Naive B cell (primary cell): ENCODE measurements around the gene ZRANB1. TPM values are rescaled to one million over a fixed set of nuclear protein-coding genes. Genes with fewer than 3 reads are reported as not detected.
"Not testable (repeated sequence)": the region's sequence is repeated elsewhere in the genome, so short reads cannot be mapped to it uniquely, and the experiment has no call there.

ENCODE experiments used
- ATAC-seq, 2 donors: fragments of 150-1000 bp; cut with Tn5 transposase; 2 replicates each; pipeline ENCODE4 v1.10.0; 2021; ENCODE audit warnings: low read depth in 2 of 2, mild to moderate bottlenecking in 2 of 2, moderate library complexity in 2 of 2
- DNase-seq: peaks from one replicate; pipeline ENCODE4 v3.0.0; 2022
- H3K27ac Mint-ChIP-seq, 6 donors: one replicate each; pipeline ENCODE4 v1.8.0; 2020 to 2022; ENCODE audit warnings: mild to moderate bottlenecking in 6 of 6, mixed read lengths in 6 of 6, moderate library complexity in 5 of 6, inconsistent platforms in 2 of 6
- H3K27me3 Mint-ChIP-seq, 3 donors: one replicate each; pipeline ENCODE4 v1.8.0; 2021 to 2022; ENCODE audit warnings: mixed read lengths in 3 of 3, mild to moderate bottlenecking in 1 of 3
- H3K36me3 Mint-ChIP-seq, 2 donors: one replicate each; pipeline ENCODE4 v1.8.0; 2020 to 2022; ENCODE audit warnings: mixed read lengths in 2 of 2, inconsistent platforms in 1 of 2, mild to moderate bottlenecking in 1 of 2
- H3K4me1 Mint-ChIP-seq, 3 donors: one replicate each; pipeline ENCODE4 v1.8.0; 2020 to 2022; ENCODE audit warnings: mixed read lengths in 3 of 3, inconsistent platforms in 1 of 3, mild to moderate bottlenecking in 1 of 3, moderate library complexity in 1 of 3
- H3K4me3 Mint-ChIP-seq, 8 donors: one replicate each; pipeline ENCODE4 v1.8.0; 2020 to 2022; ENCODE audit warnings: mild to moderate bottlenecking in 8 of 8, mixed read lengths in 8 of 8, moderate library complexity in 8 of 8, inconsistent platforms in 2 of 8
- H3K9me3 Mint-ChIP-seq, 7 donors: one replicate each; pipeline ENCODE4 v1.8.0; 2020 to 2022; ENCODE audit warnings: mixed read lengths in 7 of 7, mild to moderate bottlenecking in 5 of 7, inconsistent platforms in 2 of 7, moderate library complexity in 1 of 7
- polyA plus RNA-seq, 6 donors: library from polyadenylated mRNA; unstranded; fragments of 300-500 nt; fragmentation: Illumina TruSeq; gene quantifications; one replicate each; pipeline ENCODE4 v1.2.3, GENCODE V29; 2021; ENCODE audit warnings: low read depth in 6 of 6

Gene ZRANB1
- polyA plus RNA-seq, 6 donors from 2014 or later = 4.5 to 15.0 (median 9.3) TPM

DNA sequence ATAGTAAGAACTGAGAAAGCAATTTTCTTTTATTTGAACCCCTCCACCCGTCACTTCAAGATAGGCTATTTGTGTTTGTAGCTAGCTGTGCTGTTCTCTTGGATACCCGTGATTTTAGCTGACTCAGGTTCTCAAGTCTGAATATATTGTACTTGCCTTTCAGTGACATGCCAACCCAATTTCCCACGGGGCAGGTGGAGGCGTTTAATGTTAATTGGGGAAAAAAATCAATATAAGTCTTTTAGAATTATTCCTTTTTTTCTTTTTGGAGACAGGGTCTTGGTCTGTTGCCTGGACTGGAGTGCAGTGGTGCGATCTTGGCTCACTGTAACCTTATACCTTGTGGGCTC lies 36.4 kb downstream of the ZRANB1 start:
- H3K4me3 Mint-ChIP-seq = no peak overlapping the region
- DNase-seq = no peak
- peaks cover 0 to 9% (median 4%) of the 10 kb centered on the region in 3 donors for H3K4me1 Mint-ChIP-seq
- peaks cover 6 to 28% of the 10 kb centered on the region in 2 donors for H3K36me3 Mint-ChIP-seq
- no peak for ATAC-seq
- H3K27ac Mint-ChIP-seq = peak overlapping the region in 2 of 6 donors; percentile 27 to 32
- H3K9me3 Mint-ChIP-seq = no peaks in the 10 kb centered on the region
- H3K27me3 Mint-ChIP-seq = no peaks in the 10 kb centered on the region

DNA sequence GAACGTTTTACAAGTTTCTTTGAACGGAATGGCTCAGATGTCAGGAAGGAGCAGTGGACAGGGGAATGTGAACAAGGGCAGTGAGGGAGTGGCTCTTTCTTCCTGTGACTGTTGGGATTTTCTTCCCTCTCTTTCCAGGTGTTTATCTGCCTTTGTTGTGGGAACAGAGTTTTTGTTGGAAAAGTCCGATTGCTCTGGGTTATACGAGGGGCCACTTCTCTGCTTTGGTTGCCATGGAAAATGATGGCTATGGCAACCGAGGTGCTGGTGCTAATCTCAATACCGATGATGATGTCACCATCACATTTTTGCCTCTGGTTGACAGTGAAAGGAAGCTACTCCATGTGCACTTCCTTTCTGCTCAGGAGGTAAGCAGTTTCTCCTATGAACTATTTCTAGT lies 41.4 kb downstream of the ZRANB1 start:
- no peaks in the 10 kb centered on the region for H3K27me3 Mint-ChIP-seq

GRCh38 chr10:124984376-124984775 lies 42.5 kb downstream of the ZRANB1 start:
- ATAC-seq (no peak), DNase-seq (no peak)
- Mint-ChIP-seq H3K9me3 (no peaks in the 10 kb centered on the region), H3K27ac (no peak overlapping the region), H3K27me3 (no peaks in the 10 kb centered on the region), H3K4me1 (peaks cover 7 to 18% (median 17%) of the 10 kb centered on the region in 3 donors), H3K4me3 (no peak overlapping the region), H3K36me3 (peaks cover 34 to 37% of the 10 kb centered on the region in 2 donors)

More for the DNA sequence above, 41.4 kb downstream of the ZRANB1 start:
- peaks cover 34 to 42% of the 10 kb centered on the region in 2 donors for H3K36me3 Mint-ChIP-seq
- no peaks in the 10 kb centered on the region for H3K9me3 Mint-ChIP-seq
- no peak overlapping the region for H3K4me3 Mint-ChIP-seq
- DNase-seq (no peak), ATAC-seq (no peak)
- peaks cover 7 to 8% (median 7%) of the 10 kb centered on the region in 3 donors for H3K4me1 Mint-ChIP-seq
- peak overlapping the region in 1 of 6 donors; percentile 15 for H3K27ac Mint-ChIP-seq

DNA sequence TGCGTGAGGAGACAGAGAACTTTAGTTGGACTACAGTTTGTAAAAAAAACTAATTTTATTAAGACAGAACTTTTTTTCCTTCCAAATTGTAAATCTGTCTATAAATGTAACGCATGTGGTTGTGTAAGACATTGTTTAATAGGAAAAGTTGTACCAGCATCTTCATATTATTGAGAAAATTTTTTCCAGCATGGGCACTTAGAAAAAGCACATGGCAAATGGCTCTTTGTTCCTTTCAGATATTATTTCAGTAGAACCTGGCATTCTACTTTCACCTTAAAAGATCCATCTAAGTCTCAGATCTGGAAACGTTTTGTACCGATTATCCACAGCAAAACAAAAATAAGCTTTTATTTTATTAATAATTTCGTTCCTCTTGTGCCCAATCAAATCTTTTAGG lies 43.2 kb downstream of the ZRANB1 start:
- H3K4me3 Mint-ChIP-seq = no peak overlapping the region
- H3K36me3 Mint-ChIP-seq = peaks cover 32 to 34% of the 10 kb centered on the region in 2 donors
- ATAC-seq = no peak
- peaks cover 7 to 21% (median 21%) of the 10 kb centered on the region in 3 donors for H3K4me1 Mint-ChIP-seq
- no peaks in the 10 kb centered on the region for H3K9me3 Mint-ChIP-seq
- H3K27ac Mint-ChIP-seq = no peak overlapping the region
- DNase-seq = no peak
- no peaks in the 10 kb centered on the region for H3K27me3 Mint-ChIP-seq

GRCh38 chr10:124987788-124988187 lies 45.9 kb downstream of the ZRANB1 start:
- Mint-ChIP-seq H3K4me1 (peaks cover 7 to 23% (median 21%) of the 10 kb centered on the region in 3 donors), H3K9me3 (no peaks in the 10 kb centered on the region), H3K27me3 (no peaks in the 10 kb centered on the region), H3K36me3 (peaks cover 29 to 34% of the 10 kb centered on the region in 2 donors), H3K4me3 (no peak overlapping the region), H3K27ac (peak overlapping the region in 3 of 6 donors; percentile 8 to 82 (median 73))
- DNase-seq (no peak), ATAC-seq (no peak)

- H3K36me3 Mint-ChIP-seq = peaks cover 19 to 24% of the 10 kb centered on the region in 2 donors
- not testable (repeated sequence) for DNase-seq, H3K27me3 Mint-ChIP-seq, ATAC-seq, H3K9me3 Mint-ChIP-seq, H3K4me3 Mint-ChIP-seq
- H3K27ac Mint-ChIP-seq = peak overlapping the region in 3 of 6 donors; percentile 17 to 57 (median 51)
- peaks cover 7 to 23% (median 21%) of the 10 kb centered on the region in 3 donors for H3K4me1 Mint-ChIP-seq
These were observed 46.8 kb downstream of the ZRANB1 start for GRCh38 chr10:124988753-124989152.

DNA sequence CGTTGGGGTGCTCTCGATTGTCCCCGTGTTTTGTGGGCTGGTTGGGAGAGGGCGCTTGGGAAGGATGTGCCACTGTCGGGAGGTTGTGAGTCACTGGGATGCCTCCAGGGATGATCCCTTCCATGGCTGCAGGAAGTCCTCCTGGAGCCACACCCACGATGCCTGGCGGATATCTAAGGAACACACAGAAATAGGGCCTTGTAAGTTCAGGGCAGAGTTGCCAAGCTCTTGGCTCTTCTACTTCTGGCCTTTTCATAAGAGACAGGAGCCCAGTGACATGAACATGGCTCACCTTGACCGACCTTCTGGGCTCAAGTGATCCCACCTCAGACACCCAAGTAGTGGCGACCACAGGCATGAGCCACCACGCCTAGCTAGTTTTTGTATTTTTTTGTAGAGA lies 47.6 kb downstream of the ZRANB1 start:
- H3K4me1 Mint-ChIP-seq = peaks cover 6 to 23% (median 21%) of the 10 kb centered on the region in 3 donors
- ATAC-seq (no peak), DNase-seq (no peak)
- no peaks in the 10 kb centered on the region for H3K9me3 Mint-ChIP-seq
- H3K36me3 Mint-ChIP-seq = peaks cover 14 to 16% of the 10 kb centered on the region in 2 donors
- H3K4me3 Mint-ChIP-seq = peak overlapping the region in 1 of 8 donors; percentile 81
- peak overlapping the region in 1 of 6 donors; percentile 91 for H3K27ac Mint-ChIP-seq
- no peaks in the 10 kb centered on the region for H3K27me3 Mint-ChIP-seq

GRCh38 chr10:124990671-124991625 lies 49.0 kb downstream of the ZRANB1 start:
- H3K4me1 Mint-ChIP-seq = peaks cover 3 to 23% (median 21%) of the 10 kb centered on the region in 3 donors
- H3K9me3 Mint-ChIP-seq = no peaks in the 10 kb centered on the region
- H3K4me3 Mint-ChIP-seq = no peak overlapping the region
- H3K36me3 Mint-ChIP-seq = peaks cover 7% of the 10 kb centered on the region in 2 donors
- ATAC-seq (no peak), DNase-seq (no peak)
- H3K27ac Mint-ChIP-seq = peak overlapping the region in 2 of 6 donors; percentile 49 to 72
- H3K27me3 Mint-ChIP-seq = no peaks in the 10 kb centered on the region

- Mint-ChIP-seq H3K4me3 (no peak overlapping the region), H3K27ac (peak overlapping the region in 1 of 6 donors; percentile 72), H3K36me3 (peaks cover 0 to 7% of the 10 kb centered on the region in 2 donors), H3K27me3 (no peaks in the 10 kb centered on the region), H3K9me3 (no peaks in the 10 kb centered on the region), H3K4me1 (peaks cover 3 to 23% (median 21%) of the 10 kb centered on the region in 3 donors)
- no peak for DNase-seq
- no peak for ATAC-seq
These were observed 49.9 kb downstream of the ZRANB1 start for GRCh38 chr10:124991835-124992234.

- H3K4me1 Mint-ChIP-seq = peaks cover 0 to 23% (median 16%) of the 10 kb centered on the region in 3 donors
- ATAC-seq = no peak
- no peaks in the 10 kb centered on the region for H3K27me3 Mint-ChIP-seq
- no peak overlapping the region for H3K4me3 Mint-ChIP-seq
- no peaks in the 10 kb centered on the region for H3K9me3 Mint-ChIP-seq
- DNase-seq = peak; percentile 6
- H3K27ac Mint-ChIP-seq = peak overlapping the region in 1 of 6 donors; percentile 70
- H3K36me3 Mint-ChIP-seq = peaks cover 0 to 1% of the 10 kb centered on the region in 2 donors
These were observed 50.8 kb downstream of the ZRANB1 start for GRCh38 chr10:124992462-124993344.

- ATAC-seq (no peak), DNase-seq (no peak)
- H3K4me1 Mint-ChIP-seq = peaks cover 0 to 17% (median 14%) of the 10 kb centered on the region in 3 donors
- no peaks in the 10 kb centered on the region for H3K9me3 Mint-ChIP-seq
- no peak overlapping the region for H3K27ac Mint-ChIP-seq
- no peaks in the 10 kb centered on the region for H3K36me3 Mint-ChIP-seq
- no peak overlapping the region for H3K4me3 Mint-ChIP-seq
- H3K27me3 Mint-ChIP-seq = no peaks in the 10 kb centered on the region
These were observed 51.4 kb downstream of the ZRANB1 start for GRCh38 chr10:124993345-124993708.

- no peaks in the 10 kb centered on the region for H3K27me3 Mint-ChIP-seq
- no peak for ATAC-seq
These were observed 52.0 kb downstream of the ZRANB1 start for GRCh38 chr10:124993736-124994451.

More at GRCh38 chr10:124993736-124994451, 52.0 kb downstream of the ZRANB1 start:
- Mint-ChIP-seq H3K27ac (peak overlapping the region in 1 of 6 donors; percentile 34), H3K4me1 (peaks cover 0 to 11% (median 8%) of the 10 kb centered on the region in 3 donors), H3K36me3 (no peaks in the 10 kb centered on the region), H3K9me3 (no peaks in the 10 kb centered on the region), H3K4me3 (no peak overlapping the region)
- no peak for DNase-seq
